ENCODE data around the gene RNF225.

DNA sequence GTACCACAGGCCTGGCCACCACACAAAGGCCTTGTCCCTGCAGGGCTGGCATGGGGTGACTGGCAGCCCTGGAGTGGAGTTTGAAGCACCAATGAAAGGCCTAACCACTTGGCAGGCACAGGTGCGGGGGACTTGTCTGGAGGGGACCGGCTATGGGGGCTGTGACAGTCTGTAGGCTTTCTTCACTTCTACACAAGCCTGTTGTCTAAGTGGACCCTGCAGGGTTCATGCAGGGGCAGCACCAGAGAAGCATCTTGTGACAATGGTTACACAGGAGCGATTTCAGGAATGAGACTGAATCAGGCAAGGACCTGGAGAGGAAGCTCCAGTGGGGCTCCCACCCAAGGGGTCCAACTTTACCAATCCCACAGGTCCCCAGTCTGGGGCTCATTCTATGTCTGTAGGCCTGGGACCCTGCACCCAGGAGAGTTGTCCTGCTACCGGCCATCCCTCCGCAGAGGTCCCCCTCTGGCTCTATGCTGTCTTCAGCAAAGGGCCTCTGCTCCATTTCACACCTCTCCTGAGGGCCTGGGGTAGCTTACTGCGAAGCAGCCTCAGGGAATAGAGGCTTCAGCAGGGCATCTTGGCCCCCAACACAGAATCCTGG lies 12.4 kb upstream of the RNF225 start:
- TF ChIP-seq, protein P1, sequence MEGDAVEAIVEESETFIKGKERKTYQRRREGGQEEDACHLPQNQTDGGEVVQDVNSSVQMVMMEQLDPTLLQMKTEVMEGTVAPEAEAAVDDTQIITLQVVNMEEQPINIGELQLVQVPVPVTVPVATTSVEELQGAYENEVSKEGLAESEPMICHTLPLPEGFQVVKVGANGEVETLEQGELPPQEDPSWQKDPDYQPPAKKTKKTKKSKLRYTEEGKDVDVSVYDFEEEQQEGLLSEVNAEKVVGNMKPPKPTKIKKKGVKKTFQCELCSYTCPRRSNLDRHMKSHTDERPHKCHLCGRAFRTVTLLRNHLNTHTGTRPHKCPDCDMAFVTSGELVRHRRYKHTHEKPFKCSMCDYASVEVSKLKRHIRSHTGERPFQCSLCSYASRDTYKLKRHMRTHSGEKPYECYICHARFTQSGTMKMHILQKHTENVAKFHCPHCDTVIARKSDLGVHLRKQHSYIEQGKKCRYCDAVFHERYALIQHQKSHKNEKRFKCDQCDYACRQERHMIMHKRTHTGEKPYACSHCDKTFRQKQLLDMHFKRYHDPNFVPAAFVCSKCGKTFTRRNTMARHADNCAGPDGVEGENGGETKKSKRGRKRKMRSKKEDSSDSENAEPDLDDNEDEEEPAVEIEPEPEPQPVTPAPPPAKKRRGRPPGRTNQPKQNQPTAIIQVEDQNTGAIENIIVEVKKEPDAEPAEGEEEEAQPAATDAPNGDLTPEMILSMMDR (IDR thresholded peaks at IDR 0.05; ENCODE audit: low read length) = no peak
- TF ChIP-seq EZH2phosphoT487 (IDR thresholded peaks at IDR 0.05; ENCODE audit: low read length) = no peak
- no peak for TF ChIP-seq EZH2 (optimal IDR thresholded peaks at IDR 0.05; ENCODE audit: low read depth, low read length)
